Measurements from ENCODE around the gene CBLN2.

The CBLN2 gene

DNA sequence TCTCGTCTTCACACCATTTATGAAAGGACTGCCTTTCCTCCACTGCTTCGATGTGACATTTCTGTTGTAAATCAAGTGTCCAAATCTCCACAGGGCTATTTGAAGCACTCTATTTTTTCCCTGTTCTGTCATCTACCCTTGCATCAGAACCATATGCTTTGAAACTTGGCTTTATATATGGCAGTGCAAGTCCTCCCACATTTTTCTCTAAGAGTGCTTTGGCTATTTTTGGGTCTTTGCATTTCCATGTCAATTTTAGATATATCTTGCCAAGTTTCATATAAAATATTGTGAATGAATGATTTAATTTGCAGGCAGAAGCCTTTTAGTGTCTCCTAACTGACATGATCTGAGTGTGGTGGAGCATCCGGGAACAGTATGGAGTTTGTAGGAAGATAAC lies 37.8 kb upstream of the CBLN2 start:
- TF ChIP-seq, protein P1, sequence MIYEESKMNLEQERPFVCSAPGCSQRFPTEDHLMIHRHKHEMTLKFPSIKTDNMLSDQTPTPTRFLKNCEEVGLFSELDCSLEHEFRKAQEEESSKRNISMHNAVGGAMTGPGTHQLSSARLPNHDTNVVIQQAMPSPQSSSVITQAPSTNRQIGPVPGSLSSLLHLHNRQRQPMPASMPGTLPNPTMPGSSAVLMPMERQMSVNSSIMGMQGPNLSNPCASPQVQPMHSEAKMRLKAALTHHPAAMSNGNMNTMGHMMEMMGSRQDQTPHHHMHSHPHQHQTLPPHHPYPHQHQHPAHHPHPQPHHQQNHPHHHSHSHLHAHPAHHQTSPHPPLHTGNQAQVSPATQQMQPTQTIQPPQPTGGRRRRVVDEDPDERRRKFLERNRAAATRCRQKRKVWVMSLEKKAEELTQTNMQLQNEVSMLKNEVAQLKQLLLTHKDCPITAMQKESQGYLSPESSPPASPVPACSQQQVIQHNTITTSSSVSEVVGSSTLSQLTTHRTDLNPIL (CRISPR knock-in tag; IDR thresholded peaks at IDR 0.05; ENCODE audit: low read depth), result no peak
- TF ChIP-seq ISL1 (CRISPR knock-in tag; IDR thresholded peaks at IDR 0.05), result no peak

GRCh38 chr18:72572896-72573295 lies 28.8 kb upstream of the CBLN2 start:
- TF ChIP-seq POU6F1 (CRISPR knock-in tag; IDR thresholded peaks at IDR 0.05; ENCODE audit: borderline replicate concordance, low read depth), result no peak
- TF ChIP-seq ZFP3 (CRISPR knock-in tag; IDR thresholded peaks at IDR 0.05), result no peak
- no peak for ATAC-seq

More for the DNA sequence above, 37.8 kb upstream of the CBLN2 start:
- no peak for ATAC-seq

- no peak for ATAC-seq
- TF ChIP-seq CSRNP3 (CRISPR knock-in tag; IDR thresholded peaks at IDR 0.05), result no peak
- no peak for TF ChIP-seq POU6F1 (CRISPR knock-in tag; IDR thresholded peaks at IDR 0.05; ENCODE audit: borderline replicate concordance, low read depth)
- TF ChIP-seq, protein P1 (CRISPR knock-in tag; IDR thresholded peaks at IDR 0.05; ENCODE audit: low read depth), result no peak
- no peak for TF ChIP-seq ZNF565 (CRISPR knock-in tag; conservative IDR thresholded peaks at IDR 0.05; ENCODE audit: low read depth)
- no peak for TF ChIP-seq RARB (CRISPR knock-in tag; IDR thresholded peaks at IDR 0.05)
- no peak for TF ChIP-seq SNAI2 (CRISPR knock-in tag; IDR thresholded peaks at IDR 0.05)
- TF ChIP-seq ISL1 (CRISPR knock-in tag; IDR thresholded peaks at IDR 0.05), result no peak
- TF ChIP-seq, protein P2, sequence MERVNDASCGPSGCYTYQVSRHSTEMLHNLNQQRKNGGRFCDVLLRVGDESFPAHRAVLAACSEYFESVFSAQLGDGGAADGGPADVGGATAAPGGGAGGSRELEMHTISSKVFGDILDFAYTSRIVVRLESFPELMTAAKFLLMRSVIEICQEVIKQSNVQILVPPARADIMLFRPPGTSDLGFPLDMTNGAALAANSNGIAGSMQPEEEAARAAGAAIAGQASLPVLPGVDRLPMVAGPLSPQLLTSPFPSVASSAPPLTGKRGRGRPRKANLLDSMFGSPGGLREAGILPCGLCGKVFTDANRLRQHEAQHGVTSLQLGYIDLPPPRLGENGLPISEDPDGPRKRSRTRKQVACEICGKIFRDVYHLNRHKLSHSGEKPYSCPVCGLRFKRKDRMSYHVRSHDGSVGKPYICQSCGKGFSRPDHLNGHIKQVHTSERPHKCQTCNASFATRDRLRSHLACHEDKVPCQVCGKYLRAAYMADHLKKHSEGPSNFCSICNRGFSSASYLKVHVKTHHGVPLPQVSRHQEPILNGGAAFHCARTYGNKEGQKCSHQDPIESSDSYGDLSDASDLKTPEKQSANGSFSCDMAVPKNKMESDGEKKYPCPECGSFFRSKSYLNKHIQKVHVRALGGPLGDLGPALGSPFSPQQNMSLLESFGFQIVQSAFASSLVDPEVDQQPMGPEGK (CRISPR knock-in tag; IDR thresholded peaks at IDR 0.05; ENCODE audit: borderline replicate concordance), result no peak
- no peak for TF ChIP-seq ZNF70 (CRISPR knock-in tag; IDR thresholded peaks at IDR 0.05)
- TF ChIP-seq BACH2 (CRISPR knock-in tag; IDR thresholded peaks at IDR 0.05; ENCODE audit: borderline replicate concordance), result no peak
- TF ChIP-seq TCF4 (CRISPR knock-in tag; IDR thresholded peaks at IDR 0.05; ENCODE audit: borderline replicate concordance), result no peak
Observed at GRCh38 chr18:72566290-72566689, 22.1 kb upstream of the CBLN2 start.

GRCh38 chr18:72555968-72556367 lies 11.8 kb upstream of the CBLN2 start:
- ATAC-seq, result no peak
- TF ChIP-seq CSRNP3 (CRISPR knock-in tag; IDR thresholded peaks at IDR 0.05) (no peak), ZC3H10 (CRISPR knock-in tag; IDR thresholded peaks at IDR 0.05) (no peak), ZFP30 (CRISPR knock-in tag; IDR thresholded peaks at IDR 0.05) (no peak), SNAI2 (CRISPR knock-in tag; IDR thresholded peaks at IDR 0.05) (no peak), GLIS3 (CRISPR knock-in tag; IDR thresholded peaks at IDR 0.05) (no peak), ESRRG (CRISPR knock-in tag; IDR thresholded peaks at IDR 0.05) (no peak), ZFP3 (CRISPR knock-in tag; IDR thresholded peaks at IDR 0.05) (no peak), CSDC2 (CRISPR knock-in tag; IDR thresholded peaks at IDR 0.05) (no peak), ZNF565 (CRISPR knock-in tag; conservative IDR thresholded peaks at IDR 0.05; ENCODE audit: low read depth) (no peak)
- TF ChIP-seq, protein P1 (CRISPR knock-in tag; IDR thresholded peaks at IDR 0.05; ENCODE audit: low read depth), result no peak

Data from SK-N-SH treated with all-trans-retinoic acid at 6 μM for 48 hours (cell line).